GF-D8 (cell line): ENCODE data around the gene DLAT.
"Not testable (repeated sequence)": the region's sequence is repeated elsewhere in the genome, so short reads cannot be mapped to it uniquely, and the experiment has no call there.

Experiments used
- DNase-seq: peaks from one replicate; lab custom pipeline; 2025; lab: John Stamatoyannopoulos, UW

The DLAT gene

DNA sequence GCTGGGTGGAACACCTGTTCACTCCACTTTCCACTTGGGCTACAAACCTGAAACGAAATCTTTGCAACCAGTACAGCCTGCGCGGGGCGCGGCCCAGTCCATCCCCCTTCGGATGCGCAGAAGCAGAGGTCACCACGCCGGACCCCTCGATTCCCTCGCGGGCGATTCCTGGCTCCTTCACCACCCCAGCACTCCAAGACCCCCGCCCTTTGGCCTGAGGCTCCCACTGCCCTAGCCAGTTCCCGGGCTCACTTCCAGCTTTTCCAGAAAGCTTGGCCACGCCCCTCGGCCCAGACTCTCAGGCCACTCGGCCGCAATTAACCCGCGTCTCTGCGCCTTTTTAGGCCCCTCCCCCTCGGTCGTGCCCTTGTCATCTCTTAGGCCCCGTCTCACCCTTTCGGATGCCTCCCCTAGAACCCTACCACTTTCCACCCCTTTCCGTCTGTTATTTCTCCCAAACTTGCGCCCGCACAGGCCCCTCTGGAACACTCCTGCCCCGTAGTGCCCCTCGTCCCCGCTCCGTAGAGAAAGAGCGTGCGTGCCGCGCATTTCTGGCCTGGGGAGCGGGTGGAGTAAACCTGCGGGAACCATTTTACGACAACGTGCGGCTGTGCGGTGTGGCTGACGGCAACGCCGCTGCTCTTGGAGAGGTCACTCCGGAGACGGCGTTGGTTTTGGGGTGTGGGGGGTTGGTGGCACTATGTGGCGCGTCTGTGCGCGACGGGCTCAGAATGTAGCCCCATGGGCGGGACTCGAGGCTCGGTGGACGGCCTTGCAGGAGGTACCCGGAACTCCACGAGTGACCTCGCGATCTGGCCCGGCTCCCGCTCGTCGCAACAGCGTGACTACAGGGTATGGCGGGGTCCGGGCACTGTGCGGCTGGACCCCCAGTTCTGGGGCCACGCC is at the start of gene DLAT:
Gene DLAT, plus strand, starts transcription at position 636 of the 906 bp plus-strand sequence. Its CDS starts 65 bp downstream, at position 701.
- DNase-seq = peak; percentile 97

DNA sequence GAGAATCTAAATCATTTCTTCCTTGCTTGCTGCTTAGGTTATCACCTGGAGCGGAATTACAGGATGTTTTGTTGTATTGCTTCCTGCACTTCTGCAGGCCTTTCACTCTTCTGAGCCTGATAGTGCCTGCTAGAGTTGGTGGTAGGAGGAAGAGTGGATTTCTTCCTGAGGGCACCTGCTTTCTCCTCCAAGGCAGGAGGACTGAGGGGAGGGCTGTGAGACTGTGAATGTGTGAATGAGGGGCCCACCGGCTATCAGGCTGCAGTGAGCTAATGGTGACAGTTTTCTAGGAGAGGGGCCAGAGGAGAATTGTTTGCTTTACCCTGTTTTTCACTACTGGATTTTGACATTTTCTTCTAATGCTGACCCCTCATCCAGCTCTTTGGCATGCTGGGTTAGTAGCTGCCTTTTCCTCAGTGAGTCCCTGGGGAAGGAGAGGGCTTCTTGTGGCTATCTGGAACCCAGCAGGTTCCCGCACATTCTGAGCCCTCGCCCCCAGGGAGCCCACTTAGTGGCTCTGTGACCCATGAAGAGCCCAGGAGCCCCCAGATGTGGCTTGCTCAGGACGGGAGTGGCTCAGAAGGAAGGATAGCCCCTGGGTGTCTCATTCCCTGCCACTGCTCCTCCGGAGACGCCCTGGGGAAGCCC is 49.0 kb upstream of the DLAT start:
- no peak for DNase-seq

DNA sequence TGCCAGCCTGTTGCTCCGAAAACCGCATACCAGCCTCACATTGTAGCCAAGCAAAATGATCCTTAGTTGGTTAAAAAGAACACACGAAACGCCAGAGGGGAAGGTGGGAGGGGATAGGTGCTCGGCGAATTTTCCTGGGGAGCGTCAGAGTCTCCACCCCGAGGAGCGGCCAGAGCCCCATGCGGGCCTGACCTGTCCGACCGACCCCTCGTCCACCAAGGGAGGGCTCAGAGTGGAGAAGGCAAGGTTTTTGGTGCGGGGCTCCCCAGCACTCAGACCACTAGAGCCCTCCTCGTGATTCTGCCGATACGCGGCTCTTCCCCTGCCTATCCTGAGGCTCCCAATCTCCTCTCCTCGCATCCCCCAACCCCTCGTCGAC is 48.5 kb upstream of the DLAT start:
- no peak for DNase-seq

DNA sequence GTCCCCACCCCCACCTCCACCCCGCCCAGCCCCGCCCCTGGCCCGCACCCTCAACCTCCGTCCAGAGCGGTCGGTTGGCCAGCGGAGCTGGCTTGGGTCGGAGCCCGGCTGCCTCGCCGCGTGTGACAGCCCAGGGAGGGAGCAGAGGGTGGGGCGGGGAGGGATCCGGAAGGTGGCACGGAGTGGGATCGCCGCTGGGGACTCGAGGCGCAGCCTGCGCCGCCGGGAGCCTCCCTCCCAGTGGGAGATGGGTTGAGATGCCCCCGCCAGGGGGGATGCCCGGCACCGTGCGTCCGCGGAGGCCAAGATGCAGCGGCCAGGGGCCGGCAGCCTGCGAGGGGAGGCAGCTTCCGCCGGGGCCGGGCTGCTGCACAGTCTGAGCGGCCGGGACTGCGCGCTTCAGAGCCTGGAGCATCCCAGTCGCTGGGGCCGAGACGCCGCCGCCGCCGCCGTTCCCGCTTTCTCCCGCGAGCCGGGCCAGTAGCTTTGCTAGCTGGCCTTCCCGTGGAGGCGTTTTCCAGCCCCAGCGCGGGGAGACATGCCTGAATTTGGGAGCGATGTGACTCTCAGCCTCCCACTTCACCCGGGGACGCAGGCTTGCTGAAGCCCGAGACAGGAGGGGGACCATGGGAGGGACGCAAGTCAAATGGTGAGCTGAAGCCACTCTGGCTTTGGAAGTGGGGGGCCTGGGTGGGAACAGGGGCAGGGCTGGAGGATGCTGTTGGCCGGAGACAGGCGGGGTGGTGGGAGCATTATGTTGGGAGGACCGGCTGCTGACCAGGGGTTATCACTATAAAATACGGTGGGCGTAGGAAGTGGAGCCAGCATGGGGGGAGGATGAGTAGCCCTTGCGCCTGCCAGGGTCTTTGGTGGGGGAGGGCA is 47.8 kb upstream of the DLAT start:
- no peak for DNase-seq

DNA sequence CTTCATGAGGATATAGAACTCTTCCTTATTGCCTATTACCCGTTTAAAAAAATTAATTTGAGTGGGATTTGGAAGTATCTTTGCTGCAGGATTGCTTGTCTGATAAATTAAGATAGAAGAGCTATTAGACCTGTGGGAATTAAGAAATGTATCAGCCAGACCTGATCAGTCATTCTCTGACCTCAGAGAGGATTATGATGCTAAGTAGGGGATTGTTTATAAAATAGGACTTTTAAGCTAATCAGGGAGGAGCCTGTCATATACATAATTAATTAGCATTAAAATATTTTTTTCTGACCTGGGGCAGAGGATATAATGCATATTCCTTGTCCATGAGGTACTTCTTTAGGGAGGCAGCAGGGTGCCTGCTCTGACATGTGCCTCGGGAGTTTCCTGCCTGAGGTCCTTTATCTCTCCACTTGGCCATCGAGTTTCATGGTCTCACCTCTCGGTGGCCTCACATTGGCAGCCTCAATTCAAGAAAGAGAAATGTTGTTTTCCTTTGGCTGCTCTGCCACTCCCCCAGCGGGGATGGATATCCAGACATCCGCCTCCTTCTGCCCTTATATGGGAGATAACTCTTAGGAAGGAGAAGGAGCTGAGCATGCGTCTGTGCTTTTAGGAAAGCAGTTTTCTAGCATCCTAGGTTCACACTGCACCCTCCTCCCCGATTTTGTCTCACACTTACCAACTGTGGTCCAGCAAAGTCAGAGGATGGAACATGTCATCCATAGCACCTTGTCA is 47.0 kb upstream of the DLAT start:
- DNase-seq = no peak

DNA sequence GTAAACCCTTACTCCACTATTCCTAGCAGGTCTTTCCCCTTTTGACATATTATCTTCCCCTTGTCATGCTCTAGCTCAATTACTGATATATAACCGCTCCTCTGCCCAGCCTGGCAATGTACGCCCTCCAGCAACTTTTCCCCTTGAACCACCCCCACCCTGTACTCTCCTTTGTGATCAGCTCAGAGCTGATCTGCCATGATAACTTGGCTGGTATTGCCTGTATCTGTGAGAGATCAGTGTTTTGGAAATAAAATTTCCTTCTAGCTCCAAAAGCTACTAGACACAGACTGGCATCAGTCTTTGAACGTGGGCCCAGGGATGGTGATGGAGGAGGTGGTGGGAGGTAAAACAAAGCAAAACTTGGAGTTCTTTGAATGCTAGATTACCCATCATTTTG is 45.1 kb upstream of the DLAT start:
- DNase-seq = no peak

DNA sequence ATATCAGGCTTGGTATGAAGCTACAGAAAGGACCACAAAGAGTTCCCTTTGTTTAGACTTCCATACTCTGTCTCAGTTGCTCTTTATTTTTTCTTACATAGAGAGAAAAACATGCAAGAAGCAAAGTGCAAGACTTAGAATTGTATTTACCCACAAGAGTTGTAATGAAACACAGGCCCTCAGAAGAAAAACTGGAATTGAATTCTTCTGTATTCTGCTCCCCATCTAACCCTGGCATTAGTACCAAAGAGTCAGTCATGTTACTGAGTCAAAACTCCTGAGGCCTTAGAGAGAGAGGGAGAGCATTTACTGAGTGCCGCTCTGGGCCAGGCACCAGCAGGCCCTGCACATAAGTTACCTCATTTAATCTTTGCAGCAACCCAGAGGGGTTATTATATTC is 43.9 kb upstream of the DLAT start:
- DNase-seq = no peak

DNA sequence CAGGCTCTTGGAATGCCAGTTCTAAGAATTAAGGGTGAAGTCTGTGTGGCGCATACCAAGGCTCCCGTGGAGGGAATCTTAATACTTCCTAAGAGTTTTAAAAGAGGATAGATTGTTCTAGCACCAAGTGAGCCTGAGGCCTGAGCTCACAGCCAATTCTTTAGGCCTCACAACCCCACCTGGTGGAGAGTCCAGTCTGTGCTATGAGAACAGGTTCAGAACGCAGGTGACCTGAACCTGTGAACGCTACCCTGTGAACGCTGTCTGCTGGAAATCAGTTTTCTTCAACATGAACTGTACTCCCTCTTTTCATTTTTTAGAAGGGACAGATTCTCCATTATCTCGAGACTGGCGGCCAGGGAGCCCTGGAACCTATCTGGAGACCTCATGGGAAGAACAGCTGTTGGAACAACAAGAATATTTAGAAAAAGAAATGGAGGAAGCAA is 43.2 kb upstream of the DLAT start:
- DNase-seq = peak; percentile 33

DNA sequence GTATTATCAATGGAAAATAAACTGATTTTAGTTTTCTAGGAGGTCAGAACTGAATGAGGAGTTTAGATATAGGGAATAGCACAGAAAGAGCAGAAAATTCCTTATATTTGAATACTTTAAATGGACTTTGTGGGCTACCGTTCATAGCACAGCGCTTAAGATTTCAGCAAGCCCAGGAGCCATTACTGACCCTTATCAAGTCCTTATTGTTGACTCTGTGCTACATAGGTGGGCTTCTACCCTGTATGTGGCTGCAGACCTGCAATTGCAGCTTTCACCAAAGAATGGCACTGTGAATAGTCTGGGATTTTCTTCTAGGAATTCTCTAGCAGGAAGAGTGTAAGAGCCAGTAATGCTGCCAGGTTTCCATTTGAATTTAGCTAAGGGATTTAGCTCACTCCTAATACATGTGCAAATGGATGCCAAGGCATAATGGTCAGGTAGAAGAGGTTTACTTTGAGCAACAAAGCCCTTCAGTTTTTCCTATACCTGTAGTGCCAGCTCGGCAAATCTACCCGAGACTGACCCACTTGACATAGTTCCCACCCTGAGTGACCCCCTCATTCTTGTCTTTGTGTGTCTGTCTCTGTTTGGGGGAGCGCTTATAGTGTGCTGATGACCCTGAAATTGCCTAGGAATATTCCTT is 42.5 kb upstream of the DLAT start:
- DNase-seq = no peak

DNA sequence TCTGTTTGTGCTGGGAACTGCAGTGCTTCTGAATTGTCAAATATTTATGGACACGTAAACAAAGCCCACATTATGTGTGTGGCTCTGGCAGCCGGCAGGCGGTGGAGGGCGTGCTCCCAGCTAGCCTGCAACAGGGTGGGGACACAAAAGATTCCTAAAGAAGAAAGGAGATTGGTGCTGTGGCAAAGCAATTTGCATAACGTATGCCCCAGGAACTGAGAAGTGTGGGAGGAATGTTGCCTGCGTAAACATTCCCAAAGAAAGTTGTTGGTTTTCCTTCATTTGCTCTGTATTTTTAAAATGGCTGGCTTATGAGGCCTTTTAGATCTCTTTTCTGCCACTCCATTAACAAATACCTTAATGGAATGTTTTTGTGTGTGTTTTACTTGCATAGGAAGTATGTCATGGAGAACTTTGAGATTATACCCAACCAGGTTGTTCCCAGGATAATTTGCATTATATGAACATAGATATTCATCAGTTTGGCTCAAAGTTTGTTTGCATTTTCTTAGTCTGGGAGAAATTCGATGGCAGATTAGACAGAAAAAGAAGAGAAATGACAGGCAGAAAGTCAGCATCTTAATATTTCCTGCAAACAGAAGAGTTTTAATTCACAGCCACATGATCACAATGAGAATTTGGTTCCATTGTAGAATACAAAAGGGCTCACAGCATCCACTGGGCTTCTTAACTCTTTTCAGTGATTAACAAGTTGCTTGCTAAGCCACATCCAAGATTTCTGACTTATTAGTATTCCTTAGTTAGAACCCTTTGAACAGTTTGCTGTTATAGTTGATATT is 41.8 kb upstream of the DLAT start:
- no peak for DNase-seq

DNA sequence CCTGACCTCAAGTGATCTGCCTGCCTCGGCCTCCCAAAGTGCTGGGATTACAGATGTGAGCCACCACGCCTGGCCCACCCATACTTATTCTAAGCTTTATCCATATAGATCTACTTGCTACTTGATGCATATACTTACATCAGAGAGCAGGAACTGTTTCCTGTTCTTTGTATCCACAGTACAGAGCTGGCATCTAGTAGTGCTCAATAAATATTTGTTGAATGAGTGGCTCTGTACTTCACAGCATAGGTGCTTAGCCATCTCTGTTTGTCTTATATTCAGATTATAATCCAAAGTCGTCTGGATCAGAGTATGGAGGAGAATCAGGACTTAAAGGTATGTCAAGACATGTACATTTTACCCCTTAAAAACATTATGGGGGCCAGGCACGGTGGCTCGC is 38.6 kb upstream of the DLAT start:
- DNase-seq = no peak

DNA sequence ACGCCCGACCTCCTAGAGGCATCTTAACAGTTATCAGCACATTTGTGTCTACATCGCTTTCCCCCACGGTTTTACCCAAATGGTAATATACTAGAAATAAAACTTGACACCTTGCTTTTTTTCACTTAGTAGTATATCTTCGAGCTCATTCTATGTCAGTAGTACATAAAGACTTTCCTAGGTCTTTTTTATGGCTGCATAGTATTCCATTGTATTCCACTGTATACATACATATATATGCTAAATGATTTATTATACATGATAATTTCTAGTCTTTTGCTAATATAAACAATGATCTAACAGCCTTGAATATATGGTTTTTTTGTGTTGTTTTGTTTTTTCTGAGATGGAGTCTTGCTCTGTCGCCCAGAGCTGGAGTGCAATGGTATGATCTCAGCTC is 34.8 kb upstream of the DLAT start:
- DNase-seq = no peak

- no peak for DNase-seq
Measured at GRCh38 chr11:111992206-111992855, 32.9 kb upstream of the DLAT start.

DNA sequence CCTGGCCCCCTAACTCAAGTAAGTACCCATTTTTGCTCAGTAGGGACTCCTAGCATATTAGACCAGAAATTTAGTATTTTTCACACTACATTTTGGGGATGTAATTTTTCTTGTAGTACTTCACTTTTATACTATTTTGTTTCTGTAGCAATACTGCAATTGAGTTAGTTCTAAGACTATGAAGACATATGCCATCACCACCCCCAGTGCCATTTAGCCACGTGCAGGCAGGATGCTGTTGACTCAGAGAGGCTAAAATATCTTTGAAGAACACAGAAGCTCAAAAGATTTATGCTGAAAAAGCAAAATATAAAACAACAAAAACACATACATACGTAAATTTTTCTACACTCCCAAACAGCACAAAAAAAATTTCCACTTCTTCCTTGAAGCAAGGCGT is 29.1 kb upstream of the DLAT start:
- DNase-seq = no peak

GRCh38 chr11:111996669-111997068 is 28.5 kb upstream of the DLAT start:
- not testable (repeated sequence) for DNase-seq

DNA sequence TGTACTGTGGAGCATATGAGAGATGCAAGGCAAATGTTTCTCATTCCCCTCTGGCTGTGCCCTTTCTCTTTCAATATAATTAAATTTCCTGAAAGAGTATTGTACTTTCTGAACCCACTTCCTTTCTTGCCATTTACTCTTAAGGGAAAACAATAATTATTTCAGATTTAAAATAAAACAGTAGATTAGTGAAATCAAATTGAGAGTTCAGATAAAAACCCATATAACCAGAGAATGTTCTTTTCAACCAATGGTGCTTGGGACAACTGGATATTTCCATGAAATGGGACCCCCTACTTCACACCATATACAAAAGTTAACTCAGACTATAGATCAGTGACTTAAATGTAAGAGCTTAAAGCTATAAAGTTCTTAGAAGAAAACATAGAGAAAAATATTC is 26.1 kb upstream of the DLAT start:
- DNase-seq = no peak

DNA sequence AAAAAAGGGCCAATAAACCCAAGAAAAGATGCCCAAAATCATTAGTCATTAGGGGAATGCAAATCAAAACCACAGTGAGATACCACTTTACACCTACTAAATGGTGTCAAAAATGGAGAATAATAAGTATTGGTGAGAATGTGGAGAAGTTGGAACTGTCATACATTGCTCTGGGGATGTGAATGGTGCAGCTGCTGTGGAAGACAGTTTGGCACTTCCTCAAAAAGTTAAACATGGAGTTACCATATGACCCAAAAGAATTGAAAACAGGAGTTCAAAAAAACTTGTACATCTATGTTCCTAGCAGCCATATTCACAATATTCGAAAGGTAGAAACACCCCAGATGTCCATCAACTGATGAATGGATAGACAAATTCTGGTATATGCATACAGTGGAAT is 24.5 kb upstream of the DLAT start:
- no peak for DNase-seq

DNA sequence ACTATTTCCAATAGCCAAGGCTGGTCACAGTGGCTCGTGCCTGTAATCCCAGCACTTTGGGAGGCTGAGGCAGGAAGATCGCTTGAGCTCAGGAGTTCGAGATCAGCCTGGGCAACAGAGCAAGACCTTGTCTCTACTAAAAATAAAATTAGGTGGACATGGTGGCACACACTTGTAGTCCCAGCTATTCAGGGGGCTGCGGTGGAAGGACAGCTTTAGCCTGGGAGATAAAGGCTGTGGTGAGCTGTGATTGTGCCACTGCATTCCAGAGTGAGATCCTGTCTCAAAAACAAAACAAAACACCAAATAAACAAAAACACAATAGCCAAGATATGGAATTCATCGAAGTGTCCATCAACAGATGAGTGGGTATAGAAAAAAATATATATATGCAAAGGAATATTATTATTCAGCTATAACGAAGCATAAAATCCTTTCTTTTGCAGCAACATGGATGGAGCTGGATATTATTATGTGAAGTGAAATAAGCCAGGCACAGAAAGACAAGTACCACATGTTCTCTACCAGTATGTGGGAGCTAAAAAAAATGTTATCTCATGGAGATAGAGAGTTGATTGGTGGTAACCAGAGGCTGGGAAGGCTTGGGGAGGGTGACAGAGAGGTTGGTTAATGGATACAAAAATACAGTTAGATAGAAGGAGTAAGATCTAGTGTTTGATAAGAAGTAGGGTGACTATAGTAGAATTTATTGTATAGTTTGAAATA is 22.6 kb upstream of the DLAT start:
- no peak for DNase-seq

DNA sequence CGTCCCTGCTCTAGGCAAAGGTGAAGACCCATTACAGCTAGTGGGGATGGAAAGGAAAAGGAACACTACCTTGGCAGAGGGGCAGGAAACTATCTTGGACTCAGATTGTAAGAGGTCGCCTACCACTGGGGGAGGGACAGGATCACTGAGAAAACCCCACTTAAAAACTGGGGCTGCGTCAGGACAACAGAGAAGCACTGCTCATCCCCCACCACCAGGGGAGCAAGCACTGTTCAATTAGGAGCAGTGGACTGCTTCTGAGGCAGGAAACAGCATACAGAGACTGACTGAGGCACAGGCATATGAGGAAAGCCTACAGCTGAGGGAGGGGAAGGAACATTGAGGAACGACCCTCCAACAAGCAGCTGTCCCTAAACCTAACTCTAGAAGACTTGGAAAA is 20.8 kb upstream of the DLAT start:
- no peak for DNase-seq
